ENCODE measurements around the gene TTC39A.
A peak's percentile ranks its signal among the peaks of the same experiment; 100 is the strongest.

Gene TTC39A

DNA sequence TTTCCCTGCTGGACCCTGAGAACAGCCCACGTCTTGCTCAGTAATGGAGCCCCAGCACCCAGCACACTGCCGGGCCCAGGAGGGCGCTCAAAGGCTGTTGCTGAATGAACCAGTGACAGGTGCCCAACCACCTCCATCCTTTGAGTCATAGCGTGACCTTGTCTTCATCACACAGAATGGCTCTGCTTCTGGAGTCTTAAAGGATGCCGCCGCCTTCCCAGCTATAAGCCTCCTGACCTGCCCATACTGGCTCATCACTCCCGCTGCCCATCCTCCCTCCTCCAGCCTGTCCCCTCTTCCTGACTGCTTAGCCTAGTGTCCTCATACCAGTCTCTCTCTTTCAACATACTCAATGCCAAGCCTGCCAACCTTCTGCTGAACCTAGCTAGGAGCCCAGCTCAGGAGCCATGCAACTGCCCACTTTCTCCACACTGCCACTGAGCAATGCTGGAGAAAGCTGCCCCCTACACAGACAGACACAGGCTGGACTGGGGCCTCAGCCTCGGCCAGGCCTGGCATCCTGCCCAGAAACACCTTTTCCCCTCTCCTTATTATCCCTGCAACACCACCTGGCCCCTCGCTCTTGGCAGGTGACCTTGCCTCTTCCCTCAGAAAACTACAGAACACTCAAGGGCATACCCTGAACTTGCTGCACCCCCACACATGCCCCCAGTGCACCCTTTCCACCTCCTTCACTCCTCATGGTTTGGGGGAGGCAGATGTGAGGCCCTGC, 14.1 kb downstream of the TTC39A start:
- no peaks in the 10 kb centered on the region for H3K36me3 ChIP-seq
- no peaks in the 10 kb centered on the region for H3K27me3 ChIP-seq
- no peaks in the 10 kb centered on the region for H3K9me3 ChIP-seq
- H3K4me3 ChIP-seq (ENCODE audit: low read depth, low read length) = no peak overlapping the region
- TF ChIP-seq, protein P1, sequence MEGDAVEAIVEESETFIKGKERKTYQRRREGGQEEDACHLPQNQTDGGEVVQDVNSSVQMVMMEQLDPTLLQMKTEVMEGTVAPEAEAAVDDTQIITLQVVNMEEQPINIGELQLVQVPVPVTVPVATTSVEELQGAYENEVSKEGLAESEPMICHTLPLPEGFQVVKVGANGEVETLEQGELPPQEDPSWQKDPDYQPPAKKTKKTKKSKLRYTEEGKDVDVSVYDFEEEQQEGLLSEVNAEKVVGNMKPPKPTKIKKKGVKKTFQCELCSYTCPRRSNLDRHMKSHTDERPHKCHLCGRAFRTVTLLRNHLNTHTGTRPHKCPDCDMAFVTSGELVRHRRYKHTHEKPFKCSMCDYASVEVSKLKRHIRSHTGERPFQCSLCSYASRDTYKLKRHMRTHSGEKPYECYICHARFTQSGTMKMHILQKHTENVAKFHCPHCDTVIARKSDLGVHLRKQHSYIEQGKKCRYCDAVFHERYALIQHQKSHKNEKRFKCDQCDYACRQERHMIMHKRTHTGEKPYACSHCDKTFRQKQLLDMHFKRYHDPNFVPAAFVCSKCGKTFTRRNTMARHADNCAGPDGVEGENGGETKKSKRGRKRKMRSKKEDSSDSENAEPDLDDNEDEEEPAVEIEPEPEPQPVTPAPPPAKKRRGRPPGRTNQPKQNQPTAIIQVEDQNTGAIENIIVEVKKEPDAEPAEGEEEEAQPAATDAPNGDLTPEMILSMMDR (IDR thresholded peaks at IDR 0.05; ENCODE audit: low read depth, low read length) = no peak
- H3K4me1 ChIP-seq = no peaks in the 10 kb centered on the region
- no peak for DNase-seq

DNA sequence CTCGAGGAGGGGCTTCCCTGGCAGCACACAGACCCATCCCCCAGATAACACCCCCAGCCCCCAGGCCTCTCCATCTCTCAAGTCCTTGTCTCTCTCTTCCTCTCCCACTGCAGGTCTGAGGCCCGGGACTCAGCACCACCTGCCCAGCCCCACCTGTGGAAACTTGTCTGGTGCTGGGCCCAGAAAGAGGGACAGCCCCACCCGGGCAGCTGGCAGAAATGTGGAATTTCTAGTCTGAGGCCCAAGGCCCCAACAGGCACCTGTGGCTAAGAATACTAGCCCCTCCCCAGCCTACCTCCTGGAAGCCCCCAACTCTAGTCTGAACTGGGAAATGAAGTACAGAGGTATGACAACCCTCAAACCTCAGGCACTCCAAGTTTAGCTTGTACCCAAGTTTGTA, 15.4 kb downstream of the TTC39A start:
- Histone ChIP-seq H3K27me3 (no peaks in the 10 kb centered on the region), H3K36me3 (no peaks in the 10 kb centered on the region), H3K4me1 (no peaks in the 10 kb centered on the region), H3K4me3 (ENCODE audit: low read depth, low read length) (no peak overlapping the region), H3K9me3 (no peaks in the 10 kb centered on the region)
- DNase-seq = no peak
- TF ChIP-seq, protein P1 (IDR thresholded peaks at IDR 0.05; ENCODE audit: low read depth, low read length) = no peak

DNA sequence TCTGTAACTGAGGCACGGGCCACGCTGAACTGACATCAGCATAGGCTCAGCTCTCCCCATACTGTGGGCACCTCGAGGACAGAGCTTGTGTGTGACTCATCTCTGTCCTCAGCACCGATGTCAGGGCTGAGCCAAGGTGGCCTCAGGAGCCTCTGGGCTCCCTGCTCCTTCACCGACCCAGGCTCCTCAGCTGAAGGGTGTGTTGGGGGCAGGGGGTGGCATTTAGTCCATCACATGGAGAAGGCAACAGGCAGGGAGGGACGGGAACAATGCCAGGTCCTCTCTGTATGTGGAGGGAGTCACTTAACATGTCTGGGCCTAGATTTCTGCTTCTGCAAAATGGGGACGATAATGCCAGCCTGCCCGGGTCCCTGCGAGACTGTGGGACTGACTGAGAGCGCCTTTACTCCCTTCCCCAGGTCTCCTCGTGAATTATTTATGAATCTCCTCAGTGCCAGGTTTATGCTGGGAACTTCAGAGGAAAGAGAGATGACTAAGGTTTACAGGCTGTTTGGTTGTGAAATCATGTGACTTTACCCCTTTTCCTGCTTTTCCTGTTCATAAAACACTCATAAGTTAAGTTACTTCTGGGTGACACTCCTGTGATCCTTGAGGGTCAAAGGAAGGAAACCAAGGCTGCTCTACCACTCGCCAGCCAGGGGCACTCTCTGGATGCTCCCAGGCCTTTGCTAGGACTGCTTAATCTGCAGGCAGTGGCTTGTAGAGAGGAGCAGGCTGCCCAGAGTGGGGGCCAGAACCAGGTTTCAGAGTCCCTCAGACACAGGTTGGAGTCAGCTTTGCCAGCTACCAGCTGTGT, 16.2 kb downstream of the TTC39A start:
- no peaks in the 10 kb centered on the region for H3K4me1 ChIP-seq
- TF ChIP-seq, protein P1 (IDR thresholded peaks at IDR 0.05; ENCODE audit: low read depth, low read length) = no peak
- no peak for DNase-seq

DNA sequence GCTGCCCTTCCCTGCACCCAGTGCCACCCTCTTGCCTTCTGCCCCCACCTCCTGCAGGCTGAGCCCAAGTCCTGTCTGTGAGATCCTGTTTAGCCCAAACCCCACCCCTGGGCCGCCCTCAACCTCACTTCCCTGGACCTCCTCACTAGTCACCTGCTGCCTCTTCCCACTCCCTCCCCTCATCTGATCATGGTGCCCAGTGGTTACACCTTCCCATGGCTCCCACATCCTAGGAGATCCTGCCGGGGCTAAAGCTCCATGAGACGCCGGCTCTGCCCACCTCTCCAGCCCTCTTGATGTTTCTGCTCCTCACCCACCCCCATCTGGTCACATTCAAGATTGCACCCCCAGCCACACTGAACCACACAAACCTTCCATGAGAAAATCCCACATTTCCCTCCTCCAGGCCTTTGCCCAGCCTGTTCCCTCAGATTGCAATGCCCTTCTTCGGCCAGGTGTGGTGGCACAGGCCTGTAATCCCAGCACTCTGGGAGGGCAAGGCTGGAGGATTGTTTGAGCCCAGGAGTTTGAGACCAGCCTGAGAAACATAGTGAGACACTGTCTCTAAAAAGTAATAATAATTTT, 17.0 kb downstream of the TTC39A start:
- no peaks in the 10 kb centered on the region for H3K9me3 ChIP-seq
- TF ChIP-seq, protein P1 (IDR thresholded peaks at IDR 0.05; ENCODE audit: low read depth, low read length) = peak; percentile 13; the same call in 1 of the 2 replicates
- H3K4me1 ChIP-seq = no peaks in the 10 kb centered on the region
- no peaks in the 10 kb centered on the region for H3K36me3 ChIP-seq
- H3K27me3 ChIP-seq = no peaks in the 10 kb centered on the region
- DNase-seq = no peak
- H3K4me3 ChIP-seq (ENCODE audit: low read depth, low read length) = no peak overlapping the region

More for the DNA sequence above, 16.2 kb downstream of the TTC39A start:
- H3K4me3 ChIP-seq (ENCODE audit: low read depth, low read length) = no peak overlapping the region
- H3K27me3 ChIP-seq = no peaks in the 10 kb centered on the region
- no peaks in the 10 kb centered on the region for H3K36me3 ChIP-seq
- no peaks in the 10 kb centered on the region for H3K9me3 ChIP-seq

DNA sequence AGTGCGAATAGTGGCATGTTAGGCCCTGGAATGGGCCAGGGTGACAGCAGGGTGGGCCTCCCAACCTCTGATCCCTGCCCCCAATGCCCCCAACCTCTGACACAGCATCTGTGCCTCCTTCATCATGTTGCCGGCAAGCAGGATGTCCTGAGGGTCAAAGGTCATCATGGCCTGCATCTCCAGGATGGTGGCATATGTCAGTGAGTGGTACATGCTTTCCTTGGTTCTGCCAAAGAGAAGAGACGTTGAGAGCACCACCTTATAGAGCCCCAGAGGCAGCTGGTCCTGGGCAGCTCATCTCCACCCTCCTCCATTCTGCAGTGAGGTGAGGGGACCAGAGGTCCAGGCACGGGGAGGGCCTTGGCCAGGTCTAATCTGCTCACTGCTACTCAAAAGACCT, 17.6 kb downstream of the TTC39A start:
- TF ChIP-seq, protein P1 (IDR thresholded peaks at IDR 0.05; ENCODE audit: low read depth, low read length) = no peak
- Histone ChIP-seq H3K4me3 (ENCODE audit: low read depth, low read length) (no peak overlapping the region), H3K36me3 (no peaks in the 10 kb centered on the region), H3K27me3 (no peaks in the 10 kb centered on the region), H3K9me3 (no peaks in the 10 kb centered on the region), H3K4me1 (no peaks in the 10 kb centered on the region)
- no peak for DNase-seq

Measured in BE2C (cell line).